ENCODE data around the gene ARRDC3. TPM values are rescaled to one million over a fixed set of nuclear protein-coding genes. Genes with fewer than 3 reads are reported as not detected.

The ARRDC3 gene
- total and polyA plus RNA-seq, 2 donors (not counting 3 experiments of a cell fraction or from before 2014, with no cell fraction given), result 12.4 to 43.1 TPM

DNA sequence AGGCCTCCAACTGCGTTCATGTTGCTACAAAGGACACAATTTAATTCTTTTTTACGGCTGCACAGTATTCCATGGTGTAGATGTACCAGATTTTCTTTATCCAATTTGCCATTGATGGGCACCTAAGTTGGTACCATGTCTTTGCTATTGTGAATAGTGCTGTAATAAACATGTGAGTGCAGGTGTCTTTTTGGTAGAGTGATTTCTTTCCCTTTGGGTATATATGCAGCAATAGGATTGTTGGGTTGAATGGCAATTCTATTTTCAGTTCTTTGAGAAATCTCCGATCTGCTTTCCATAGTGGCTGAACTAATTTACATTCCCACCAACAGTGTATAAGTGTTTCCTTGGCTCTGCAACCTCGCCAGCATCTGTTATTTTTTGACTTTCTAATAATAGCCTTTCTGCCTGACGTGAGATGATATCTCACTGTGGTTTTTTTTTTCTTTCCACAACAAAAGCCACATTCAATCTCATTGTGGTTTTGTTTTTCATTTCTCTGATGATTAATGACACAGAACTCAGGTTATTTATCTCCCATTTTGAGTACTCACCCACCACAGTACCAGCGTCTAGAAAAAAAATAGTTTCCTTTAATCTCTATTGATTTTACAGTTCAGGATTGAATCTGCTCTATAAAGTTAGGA lies 21.9 kb downstream of the ARRDC3 start:
- FAIRE-seq, result no peak
- Histone ChIP-seq H3K79me2 (ENCODE audit: control insufficient read depth, insufficient read depth, low read length) (no peaks in the 10 kb centered on the region), H3K27ac (ENCODE audit: insufficient read depth, low read depth, low read length) (no peak overlapping the region), H4K20me1 (replicated peaks; ENCODE audit: control insufficient read depth, extremely low read depth, insufficient read depth, low read length) (no peaks in the 10 kb centered on the region), H3K9me1 (replicated peaks; ENCODE audit: control insufficient read depth, extremely low read depth, insufficient read depth, low read length) (no peaks in the 10 kb centered on the region), H2AFZ (ENCODE audit: low read depth, low read length) (no peak overlapping the region), H3K4me3 (replicated peaks in 1 of 3; ENCODE audit: insufficient read depth in 1 of 3, low read depth in 1 of 3, low read length in 3 of 3) (no peak overlapping the region), H3K4me1 (ENCODE audit: control insufficient read depth, extremely low read depth, insufficient read depth, low read length) (no peaks in the 10 kb centered on the region), H3K9ac (replicated peaks; ENCODE audit: extremely low read depth, insufficient read depth, low read length) (no peak overlapping the region), H3K9me3 (replicated peaks; ENCODE audit: control insufficient read depth, insufficient read depth, low read length) (no peaks in the 10 kb centered on the region), H3K4me2 (ENCODE audit: insufficient read depth, low read length) (no peak overlapping the region), H3K36me3 (ENCODE audit: control insufficient read depth in 2 of 2, extremely low read depth in 1 of 2, insufficient read depth in 2 of 2, low read length in 2 of 2) (no peaks in the 10 kb centered on the region), H3K27me3 (ENCODE audit: control insufficient read depth in 2 of 2, insufficient read depth in 2 of 2, low read length in 2 of 2) (no peaks in the 10 kb centered on the region)
- ChIA-PET CTCF (interaction anchor here (1.1 to 1.5 kb wide), 3 partner anchors 29 to 142 kb away, joined by 5 to 6 read pairs (median 5); no protein-coding TSS in a partner anchor), POLR2A (interaction anchor here (0.6 kb wide), 1 partner anchor 39 kb away, joined by 3 read pairs; no protein-coding TSS in a partner anchor)
- DNase-seq (ENCODE audit: low read depth, low spot score), result no peak
- no TSS peak for BruUV-seq (replicated peaks)
- intact Hi-C loops (cut with micrococcal nuclease), result no loop called here
- no peak for TF ChIP-seq EZH2 (IDR thresholded peaks at IDR 0.05; ENCODE audit: borderline replicate concordance, low read depth, low read length, severe bottlenecking)
- no peak for TF ChIP-seq JUN (IDR thresholded peaks at IDR 0.05; ENCODE audit: borderline replicate concordance, insufficient read depth, insufficient read length, low read depth)
- TF ChIP-seq POLR2A (IDR thresholded peaks at IDR 0.05; ENCODE audit: low read depth, low read length), result no peak
- TF ChIP-seq POLR2AphosphoS5 (IDR thresholded peaks at IDR 0.05; ENCODE audit: insufficient read depth, low read depth, low read length), result no peak
- TF ChIP-seq GATA2 (IDR thresholded peaks at IDR 0.05; ENCODE audit: insufficient read depth, insufficient read length, low read depth, low read length), result no peak
- TF ChIP-seq, protein P1, sequence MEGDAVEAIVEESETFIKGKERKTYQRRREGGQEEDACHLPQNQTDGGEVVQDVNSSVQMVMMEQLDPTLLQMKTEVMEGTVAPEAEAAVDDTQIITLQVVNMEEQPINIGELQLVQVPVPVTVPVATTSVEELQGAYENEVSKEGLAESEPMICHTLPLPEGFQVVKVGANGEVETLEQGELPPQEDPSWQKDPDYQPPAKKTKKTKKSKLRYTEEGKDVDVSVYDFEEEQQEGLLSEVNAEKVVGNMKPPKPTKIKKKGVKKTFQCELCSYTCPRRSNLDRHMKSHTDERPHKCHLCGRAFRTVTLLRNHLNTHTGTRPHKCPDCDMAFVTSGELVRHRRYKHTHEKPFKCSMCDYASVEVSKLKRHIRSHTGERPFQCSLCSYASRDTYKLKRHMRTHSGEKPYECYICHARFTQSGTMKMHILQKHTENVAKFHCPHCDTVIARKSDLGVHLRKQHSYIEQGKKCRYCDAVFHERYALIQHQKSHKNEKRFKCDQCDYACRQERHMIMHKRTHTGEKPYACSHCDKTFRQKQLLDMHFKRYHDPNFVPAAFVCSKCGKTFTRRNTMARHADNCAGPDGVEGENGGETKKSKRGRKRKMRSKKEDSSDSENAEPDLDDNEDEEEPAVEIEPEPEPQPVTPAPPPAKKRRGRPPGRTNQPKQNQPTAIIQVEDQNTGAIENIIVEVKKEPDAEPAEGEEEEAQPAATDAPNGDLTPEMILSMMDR (IDR thresholded peaks at IDR 0.05; ENCODE audit: extremely low read depth in 1 of 2, insufficient read depth in 1 of 2, low read depth in 1 of 2, low read length in 2 of 2), result no peak
- TF ChIP-seq MYC (IDR thresholded peaks at IDR 0.05; ENCODE audit: low read depth, low read length), result no peak
- TF ChIP-seq FOS (IDR thresholded peaks at IDR 0.05; ENCODE audit: borderline replicate concordance, insufficient read depth, low read length), result no peak
- TF ChIP-seq, protein P2, sequence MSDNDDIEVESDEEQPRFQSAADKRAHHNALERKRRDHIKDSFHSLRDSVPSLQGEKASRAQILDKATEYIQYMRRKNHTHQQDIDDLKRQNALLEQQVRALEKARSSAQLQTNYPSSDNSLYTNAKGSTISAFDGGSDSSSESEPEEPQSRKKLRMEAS (IDR thresholded peaks at IDR 0.05; ENCODE audit: insufficient read depth, insufficient read length), result no peak
- dilution Hi-C loops (cut with MboI; ENCODE audit: extremely low pct_ligation_motif_present, low sequenced_read_pairs), result no loop called here
